H1 (cell line): Measurements from ENCODE around the gene TCERG1L. TPM values are rescaled to one million over a fixed set of nuclear protein-coding genes. Genes with fewer than 3 reads are reported as not detected.

Experiments used
- CTCF ChIA-PET: fragments of 300-600 bp; sonication (Branson Sonifier 250); formaldehyde crosslinking; loops from one replicate; lab custom pipeline; 2021; ENCODE audit not compliant: partially characterized antibody; lab: Charles Lee
- POLR2A ChIA-PET: fragments of 300-600 bp; sonication (Branson Sonifier 250); formaldehyde crosslinking; loops from one replicate; lab custom pipeline; 2021; ENCODE audit warnings: inconsistent platforms; ENCODE audit not compliant: partially characterized antibody; lab: Charles Lee
- DNase-seq, 2 experiments: peaks; one replicate each; pipeline versions ENCODE4 v3.0.0 to v3.0.0-alpha.2; 2010 to 2022; ENCODE audit warnings: low spot score in 2 of 2, low read depth in 1 of 2, mixed read lengths in 1 of 2
- FAIRE-seq: peaks from 2 replicates; lab custom pipeline; 2011; peaks lifted over from hg19 to GRCh38; lab: Jason Lieb, UNC
- H2AFZ ChIP-seq: 2 replicates; pipeline ENCODE4 v1.8.1; 2012; ENCODE audit warnings: low read length, inconsistent platforms
- H2AK5ac ChIP-seq: 2 replicates; pipeline ENCODE4 v1.6.1; 2013; ENCODE audit warnings: low read depth, low read length
- H2BK120ac ChIP-seq: replicated peaks from 2 replicates; pipeline ENCODE3; 2013; ENCODE audit warnings: low read depth, low read length, inconsistent platforms
- H2BK12ac ChIP-seq: 2 replicates; pipeline ENCODE4 v1.6.1; 2013; ENCODE audit warnings: low read depth, low read length
- H2BK15ac ChIP-seq: 2 replicates; pipeline ENCODE4 v1.6.1; 2013; ENCODE audit warnings: low read length
- H2BK20ac ChIP-seq: 2 replicates; pipeline ENCODE4 v1.6.1; 2013; ENCODE audit warnings: low read length
- H2BK5ac ChIP-seq: 2 replicates; pipeline ENCODE4 v1.6.1; 2013; ENCODE audit warnings: low read depth, low read length
- H3K14ac ChIP-seq: 2 replicates; pipeline ENCODE4 v1.6.1; 2013; ENCODE audit warnings: inconsistent platforms; ENCODE audit not compliant: insufficient read length
- H3K18ac ChIP-seq: 2 replicates; pipeline ENCODE4 v1.6.1; 2013; ENCODE audit warnings: low read length; ENCODE audit errors: extremely low read depth
- H3K23ac ChIP-seq: 2 replicates; pipeline ENCODE4 v1.6.1; 2013; ENCODE audit warnings: inconsistent platforms; ENCODE audit not compliant: insufficient read length
- H3K23me2 ChIP-seq: 2 replicates; pipeline ENCODE4 v1.6.1; 2013; ENCODE audit warnings: low read depth, low read length
- H3K27ac ChIP-seq: 2 replicates; pipeline ENCODE4 v1.6.1; 2011; ENCODE audit warnings: low read depth, low read length, inconsistent platforms
- H3K27me3 ChIP-seq, 4 experiments: replicated peaks in 1 of 4; 1 replicate in 1 of 4; 2 replicates in 3 of 4; pipeline versions ENCODE4 v1.6.1 to v1.8.1; 2011 to 2013; ENCODE audit warnings: low read length in 3 of 4, mild to moderate bottlenecking in 3 of 4, inconsistent platforms in 2 of 4, mixed read lengths in 2 of 4, moderate library complexity in 1 of 4; ENCODE audit not compliant: control insufficient read depth in 3 of 4, insufficient read depth in 3 of 4; ENCODE audit errors: extremely low read depth in 1 of 4
- H3K36me3 ChIP-seq, 4 experiments: 2 replicates each; pipeline versions ENCODE4 v1.6.1 to v1.8.1; 2011 to 2013; ENCODE audit warnings: mild to moderate bottlenecking in 4 of 4, low read length in 3 of 4, moderate library complexity in 2 of 4, control low read depth in 1 of 4, inconsistent platforms in 1 of 4; ENCODE audit not compliant: insufficient read depth in 4 of 4, control insufficient read depth in 2 of 4
- H3K4ac ChIP-seq: replicated peaks from 2 replicates; pipeline ENCODE3; 2013; ENCODE audit warnings: low read length, low read depth, mixed read lengths, inconsistent platforms; ENCODE audit not compliant: insufficient read length
- H3K4me1 ChIP-seq, 4 experiments: replicated peaks in 1 of 4; 1 replicate in 1 of 4; 2 replicates in 3 of 4; pipeline versions ENCODE4 v1.6.1 to v1.8.1; 2011 to 2013; ENCODE audit warnings: low read length in 3 of 4, inconsistent platforms in 2 of 4, mixed read lengths in 1 of 4; ENCODE audit not compliant: insufficient read depth in 4 of 4, control insufficient read depth in 3 of 4
- H3K4me2 ChIP-seq, 2 experiments: 2 replicates each; pipeline versions ENCODE4 v1.6.1 to v1.8.1; 2011 to 2013; ENCODE audit warnings: low read depth in 2 of 2, low read length in 2 of 2, control low read depth in 1 of 2, inconsistent platforms in 1 of 2, mild to moderate bottlenecking in 1 of 2; ENCODE audit not compliant: insufficient read depth in 1 of 2
- H3K4me3 ChIP-seq, 4 experiments: fragments of 200-600, 300-600 bp in 1 of 4; sonication (generic), shearing (Covaris generic), sonication (Bioruptor Twin) in 1 of 4; 2 replicates each; pipeline versions ENCODE4 v1.5.1 to v1.8.1; 2011 to 2016; ENCODE audit warnings: low read length in 4 of 4, low read depth in 3 of 4, control low read depth in 2 of 4, inconsistent platforms in 2 of 4, mild to moderate bottlenecking in 2 of 4, mixed read lengths in 1 of 4, moderate library complexity in 1 of 4; ENCODE audit not compliant: insufficient read depth in 2 of 4; ENCODE audit errors: extremely low read depth in 1 of 4
- H3K56ac ChIP-seq: replicated peaks from 2 replicates; pipeline ENCODE3; 2013; ENCODE audit warnings: low read depth, mild to moderate bottlenecking, mixed read lengths, low read length, inconsistent platforms; ENCODE audit not compliant: insufficient read length
- H3K79me1 ChIP-seq: 2 replicates; pipeline ENCODE4 v1.6.1; 2013; ENCODE audit warnings: low read depth, low read length, control low read depth
- H3K79me2 ChIP-seq, 2 experiments: 2 replicates each; pipeline versions ENCODE4 v1.6.1 to v1.8.1; 2012 to 2013; ENCODE audit warnings: low read length in 2 of 2, mild to moderate bottlenecking in 2 of 2, inconsistent platforms in 1 of 2; ENCODE audit not compliant: insufficient read depth in 2 of 2, control insufficient read depth in 1 of 2
- H3K9ac ChIP-seq, 4 experiments: replicated peaks in 1 of 4; 1 replicate in 1 of 4; 2 replicates in 3 of 4; pipeline versions ENCODE4 v1.6.1 to v1.8.1; 2011 to 2013; ENCODE audit warnings: low read depth in 3 of 4, low read length in 3 of 4, control low read depth in 2 of 4, mild to moderate bottlenecking in 2 of 4, moderate library complexity in 2 of 4, inconsistent platforms in 1 of 4; ENCODE audit errors: extremely low read depth in 1 of 4
- H3K9me3 ChIP-seq, 2 experiments: 2 replicates each; pipeline versions ENCODE4 v1.6.1 to v1.8.1; 2012 to 2013; ENCODE audit warnings: mild to moderate bottlenecking in 2 of 2, moderate library complexity in 2 of 2, control low read depth in 1 of 2, inconsistent platforms in 1 of 2, low read depth in 1 of 2, low read length in 1 of 2, mixed read lengths in 1 of 2; ENCODE audit not compliant: insufficient read depth in 2 of 2
- H4K20me1 ChIP-seq, 2 experiments: replicated peaks in 1 of 2; 2 replicates each; pipeline versions ENCODE3 to v1.8.1; 2011 to 2013; ENCODE audit warnings: inconsistent platforms in 2 of 2, low read length in 2 of 2, mild to moderate bottlenecking in 1 of 2; ENCODE audit not compliant: insufficient read depth in 2 of 2, control insufficient read depth in 1 of 2
- H4K5ac ChIP-seq: 2 replicates; pipeline ENCODE4 v1.6.1; 2013; ENCODE audit warnings: low read length, low read depth, mixed read lengths, inconsistent platforms; ENCODE audit not compliant: insufficient read length
- H4K8ac ChIP-seq: 2 replicates; pipeline ENCODE4 v1.8.0; 2013; ENCODE audit warnings: mild to moderate bottlenecking, moderate library complexity, low read length, inconsistent platforms; ENCODE audit not compliant: insufficient read depth; ENCODE audit errors: extremely low read depth
- H4K91ac ChIP-seq: replicated peaks from 2 replicates; pipeline ENCODE3; 2013; ENCODE audit warnings: low read length, mixed read lengths, inconsistent platforms; ENCODE audit not compliant: insufficient read length
- BRCA1 ChIP-seq: IDR thresholded peaks from 2 replicates; pipeline ENCODE4 v1.6.1; 2012; ENCODE audit warnings: low read depth, low read length, improper control_type of control experiment
- CREB1 ChIP-seq: IDR thresholded peaks from 2 replicates; pipeline ENCODE4 v1.6.1; 2012; ENCODE audit warnings: inconsistent platforms
- CTBP2 ChIP-seq: IDR thresholded peaks from 2 replicates; pipeline ENCODE4 v1.7.0; 2011; ENCODE audit warnings: borderline replicate concordance, mild to moderate bottlenecking, moderate library complexity, mixed read lengths, low read length; ENCODE audit not compliant: insufficient read depth, insufficient read length
- EZH2 ChIP-seq: fragments of 200-600 bp; sonication (generic); IDR thresholded peaks from 2 replicates; pipeline ENCODE4 v1.7.1; 2012; ENCODE audit warnings: low read depth, mild to moderate bottlenecking, moderate library complexity, low read length, inconsistent platforms; ENCODE audit not compliant: severe bottlenecking
- GTF2F1 ChIP-seq: IDR thresholded peaks from 2 replicates; pipeline ENCODE4 v1.6.1; 2012; ENCODE audit warnings: low read depth, low read length, improper control_type of control experiment, borderline replicate concordance
- HDAC6 ChIP-seq: IDR thresholded peaks from one replicate; pipeline ENCODE4 v1.7.1; 2012; ENCODE audit warnings: low read depth, mild to moderate bottlenecking, inconsistent platforms, low read length, moderate library complexity
- JUND ChIP-seq: IDR thresholded peaks from 2 replicates; pipeline ENCODE4 v1.6.1; 2011; ENCODE audit warnings: mild to moderate bottlenecking, improper control_type of control experiment, low read length
- PHF8 ChIP-seq: fragments of 200-600 bp; sonication (generic); conservative IDR thresholded peaks from 2 replicates; pipeline ENCODE4 v1.7.1; 2012; ENCODE audit warnings: low read depth, mild to moderate bottlenecking, inconsistent platforms, low read length, moderate library complexity
- POLR2A ChIP-seq, 2 experiments: IDR thresholded peaks; 1 replicate in 1 of 2; 2 replicates in 1 of 2; pipeline ENCODE4 v1.6.1; 2011; ENCODE audit warnings: low read depth in 2 of 2, low read length in 2 of 2, mild to moderate bottlenecking in 2 of 2; ENCODE audit errors: control extremely low read depth in 1 of 2
- POU5F1 ChIP-seq: IDR thresholded peaks from 2 replicates; pipeline ENCODE4 v1.6.1; 2011; ENCODE audit warnings: low read depth, mild to moderate bottlenecking, low read length, moderate library complexity
- SIRT6 ChIP-seq: IDR thresholded peaks from one replicate; pipeline ENCODE4 v1.7.1; 2012; ENCODE audit warnings: low read length, inconsistent platforms
- SP1 ChIP-seq: IDR thresholded peaks from 2 replicates; pipeline ENCODE4 v1.6.1; 2011; ENCODE audit warnings: low read depth, low read length
- TAF1 ChIP-seq: IDR thresholded peaks from 2 replicates; pipeline ENCODE4 v1.6.1; 2011; ENCODE audit warnings: mild to moderate bottlenecking, low read depth, low read length
- TBP ChIP-seq: IDR thresholded peaks from 2 replicates; pipeline ENCODE4 v1.6.1; 2011; ENCODE audit warnings: low read depth, low read length, improper control_type of control experiment
- TEAD4 ChIP-seq: IDR thresholded peaks from 2 replicates; pipeline ENCODE4 v1.6.1; 2012; ENCODE audit warnings: low read depth, low read length, inconsistent platforms, mixed read lengths
- WGBS, 2 experiments: shearing (Covaris generic) in 1 of 2; methylation state at CpG; one replicate each; pipeline versions ENCODE4 v1.1.6 to v1.1.7; 2013 to 2015; ENCODE audit warnings: low lambda C conversion rate in 2 of 2, mixed read lengths in 2 of 2, inconsistent platforms in 1 of 2, low coverage in 1 of 2, missing lambda C conversion rate in 1 of 2; ENCODE audit not compliant: insufficient replicate concordance in 2 of 2, insufficient coverage in 1 of 2, insufficient read length in 1 of 2; ENCODE audit errors: extremely low coverage in 1 of 2, missing lambda C conversion rate in 1 of 2; 5-methylcytosine and 5-hydroxymethylcytosine counted together
- polyA plus RNA-seq, 7 experiments: library from polyadenylated mRNA; depleted of rRNA in 3 of 7; stranded (reverse) in 5 of 7; unstranded in 2 of 7; fragments of >200 nt in 5 of 7; fragments of 200-250 nt in 2 of 7; gene quantifications; 1 replicate in 5 of 7; 2 replicates in 1 of 7; 4 replicates in 1 of 7; pipeline versions ENCODE4 v1.2.1 to v1.2.3, GENCODE V29; 2011 to 2013; ENCODE audit warnings: missing spikeins in 2 of 7, mixed read lengths in 2 of 7
- total RNA-seq: library from RNA; stranded (reverse); fragmentation: NEBNext Ultra II Directional; extraction: Animal tissue kit (Norgen Biotek cat#: 25700); gene quantifications from 2 replicates; pipeline ENCODE4 v1.2.1, GENCODE V29; 2021
- TF ChIP-seq, protein P1 (sequence below): IDR thresholded peaks from 2 replicates; pipeline ENCODE4 v1.6.1; 2012; ENCODE audit warnings: inconsistent platforms

TCERG1L gene
- total and polyA plus RNA-seq, 2 of the 8 experiments (the other 6 are each of a cell fraction or from before 2014, with no cell fraction given) = 3.9 to 6.9 TPM

DNA sequence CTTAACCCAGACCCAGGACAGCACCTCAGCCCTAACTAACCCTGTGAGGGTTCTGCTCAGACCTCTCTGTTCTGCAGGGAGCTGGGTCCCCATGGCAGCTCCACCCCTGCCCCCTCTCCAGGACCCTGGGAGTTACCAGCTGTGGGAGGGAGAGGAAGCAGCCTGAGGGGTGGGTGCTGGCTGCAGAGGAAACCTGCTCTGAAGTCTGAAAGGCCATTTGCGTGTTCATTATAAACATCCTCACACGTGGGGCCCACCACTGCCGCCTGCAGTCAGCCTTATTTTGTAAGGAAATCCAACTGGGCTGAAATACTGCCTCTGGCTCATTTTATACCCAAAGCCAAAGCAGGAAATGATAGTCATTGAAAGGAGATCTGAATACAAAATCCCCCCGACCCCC, 195.7 kb downstream of the TCERG1L start:
- ChIA-PET CTCF (interaction anchor here (0.9 to 1.6 kb wide), 3 partner anchors 10 to 31 kb away, joined by 3 to 4 read pairs (median 4); no protein-coding TSS in a partner anchor), POLR2A (no interaction called here)
- H2AK5ac ChIP-seq = no peak overlapping the region

More for the DNA sequence above, 195.7 kb downstream of the TCERG1L start:
- Histone ChIP-seq H3K9ac (no peak overlapping the region), H3K18ac (no peak overlapping the region), H3K4me1 (peaks cover 0 to 8% (median 2%) of the 10 kb centered on the region in 4 experiments; a peak in 3 of 7 replicates), H3K79me1 (no peaks in the 10 kb centered on the region; the same call in 1 of the 2 replicates), H2BK5ac (no peak overlapping the region), H3K36me3 (no peaks in the 10 kb centered on the region), H2BK15ac (no peak overlapping the region), H3K56ac (no peak overlapping the region), H3K9me3 (no peaks in the 10 kb centered on the region), H3K23ac (no peak overlapping the region), H3K27me3 (no peaks in the 10 kb centered on the region), H4K8ac (0 out of 2 replicates have a peak overlapping the region, but pooled peaks have one; percentile 35), H2BK12ac (no peak overlapping the region), H3K14ac (no peak overlapping the region), H3K4me2 (no peak overlapping the region), H4K5ac (no peak overlapping the region), H2BK20ac (no peak overlapping the region), H3K4me3 (no peak overlapping the region), H4K20me1 (no peaks in the 10 kb centered on the region), H4K91ac (no peak overlapping the region), H3K79me2 (no peaks in the 10 kb centered on the region), H2AFZ (no peak overlapping the region), H3K4ac (no peak overlapping the region), H3K23me2 (no peaks in the 10 kb centered on the region), H3K27ac (no peak overlapping the region), H2BK120ac (no peak overlapping the region)
- DNase-seq (no peak), FAIRE-seq (no peak)
- WGBS, 2 experiments = 92% methylated on average over 4 of the region's 4 CpGs; no CpG with 5 or more reads in 1 of the 2 experiments
- TF ChIP-seq EZH2 (no peak), TAF1 (no peak), POU5F1 (no peak), CTBP2 (no peak), BRCA1 (no peak), TEAD4 (no peak), TBP (no peak), GTF2F1 (no peak), HDAC6 (no peak), JUND (no peak), PHF8 (no peak), POLR2A (IDR thresholded peaks at IDR 0.05; ENCODE audit: control extremely low read depth in 1 of 2, low read depth in 2 of 2, low read length in 2 of 2) (no peak), SIRT6 (no peak), SP1 (no peak), CREB1 (no peak)
- TF ChIP-seq, protein P1, sequence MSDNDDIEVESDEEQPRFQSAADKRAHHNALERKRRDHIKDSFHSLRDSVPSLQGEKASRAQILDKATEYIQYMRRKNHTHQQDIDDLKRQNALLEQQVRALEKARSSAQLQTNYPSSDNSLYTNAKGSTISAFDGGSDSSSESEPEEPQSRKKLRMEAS = no peak
